WTC11 (cell line): ENCODE results near the gene ABHD13. TPM values are rescaled to one million over a fixed set of nuclear protein-coding genes. Genes with fewer than 3 reads are reported as not detected.

ENCODE experiments used
- ATAC-seq: fragments of 200-7000 bp; cut with Tn5 transposase; 2 replicates; pipeline ENCODE4 v1.10.0; 2021; ENCODE audit warnings: mild to moderate bottlenecking, moderate library complexity
- CTCF ChIA-PET: fragments of 300-600 bp; sonication (Branson Sonifier 250); formaldehyde crosslinking; loops from one replicate; lab custom pipeline; 2021; ENCODE audit warnings: antibody characterized with exemption; lab: Charles Lee
- POLR2A ChIA-PET: fragments of 350-600 bp; sonication (Branson Sonifier 250); formaldehyde crosslinking; loops from one replicate; lab custom pipeline; 2021; ENCODE audit warnings: antibody characterized with exemption; lab: Charles Lee
- DNase-seq: peaks from one replicate; pipeline ENCODE4 v3.0.0; 2021; ENCODE audit warnings: low spot score
- H3K27ac Mint-ChIP-seq: 2 replicates; pipeline ENCODE4 v1.8.0; 2021; ENCODE audit warnings: mixed read lengths
- H3K27me3 Mint-ChIP-seq: 2 replicates; pipeline ENCODE4 v1.8.0; 2021; ENCODE audit warnings: low read depth, mild to moderate bottlenecking, moderate library complexity, mixed read lengths
- H3K36me3 Mint-ChIP-seq: 2 replicates; pipeline ENCODE4 v1.8.0; 2021; ENCODE audit warnings: mixed read lengths
- H3K4me1 Mint-ChIP-seq: 2 replicates; pipeline ENCODE4 v1.8.0; 2022; ENCODE audit warnings: mixed read lengths
- H3K4me3 Mint-ChIP-seq: 2 replicates; pipeline ENCODE4 v1.8.0; 2021; ENCODE audit warnings: mild to moderate bottlenecking, moderate library complexity, mixed read lengths
- H3K9me3 Mint-ChIP-seq: 2 replicates; pipeline ENCODE4 v1.8.0; 2021; ENCODE audit warnings: mixed read lengths
- AFF4 ChIP-seq: sonication (generic); formaldehyde crosslinking; IDR thresholded peaks from 2 replicates; pipeline ENCODE4 v1.8.1; 2023; ENCODE audit warnings: mild to moderate bottlenecking, missing genetic modification reagents, borderline replicate concordance
- AR ChIP-seq: fragments of 250-450 bp; sonication (Bioruptor Pico); IDR thresholded peaks from 2 replicates; pipeline ENCODE4 v1.9.0; 2021; ENCODE audit warnings: mild to moderate bottlenecking
- ATF6 ChIP-seq: sonication (generic); formaldehyde crosslinking; IDR thresholded peaks from 2 replicates; pipeline ENCODE4 v1.8.1; 2023; ENCODE audit warnings: mild to moderate bottlenecking, missing genetic modification reagents
- E2F4 ChIP-seq: sonication (generic); formaldehyde crosslinking; IDR thresholded peaks from 2 replicates; pipeline ENCODE4 v1.8.1; 2022; ENCODE audit warnings: low read depth, mild to moderate bottlenecking, moderate library complexity, missing genetic modification reagents, borderline replicate concordance
- ETV6 ChIP-seq: sonication (generic); formaldehyde crosslinking; IDR thresholded peaks from 2 replicates; pipeline ENCODE4 v1.8.1; 2022; ENCODE audit warnings: mild to moderate bottlenecking, missing genetic modification reagents
- GABPB1 ChIP-seq: sonication (generic); formaldehyde crosslinking; IDR thresholded peaks from 2 replicates; pipeline ENCODE4 v1.8.1; 2023; ENCODE audit warnings: mild to moderate bottlenecking, missing genetic modification reagents
- HMGA2 ChIP-seq: fragments of 250-450 bp; sonication (Bioruptor Pico); IDR thresholded peaks from 2 replicates; pipeline ENCODE4 v1.4.0; 2021; ENCODE audit warnings: mild to moderate bottlenecking, moderate library complexity
- HMGXB4 ChIP-seq: sonication (generic); formaldehyde crosslinking; IDR thresholded peaks from 2 replicates; pipeline ENCODE4 v1.8.1; 2023; ENCODE audit warnings: mild to moderate bottlenecking, moderate library complexity, missing genetic modification reagents
- IRF1 ChIP-seq: sonication (generic); formaldehyde crosslinking; IDR thresholded peaks from 2 replicates; pipeline ENCODE4 v1.8.0; 2023; ENCODE audit warnings: missing genetic modification reagents
- IRF2 ChIP-seq: sonication (generic); formaldehyde crosslinking; IDR thresholded peaks from 2 replicates; pipeline ENCODE4 v1.8.0; 2022; ENCODE audit warnings: low read depth, missing genetic modification reagents, borderline replicate concordance
- MLX ChIP-seq: sonication (generic); formaldehyde crosslinking; IDR thresholded peaks from 2 replicates; pipeline ENCODE4 v1.8.1; 2023; ENCODE audit warnings: mild to moderate bottlenecking, missing genetic modification reagents, moderate library complexity
- NFE2L1 ChIP-seq: sonication (generic); formaldehyde crosslinking; IDR thresholded peaks from 2 replicates; pipeline ENCODE4 v1.8.1; 2023; ENCODE audit warnings: missing genetic modification reagents
- NR3C1 ChIP-seq: sonication (generic); formaldehyde crosslinking; conservative IDR thresholded peaks from 2 replicates; pipeline ENCODE4 v1.8.1; 2023; ENCODE audit warnings: low read depth, mild to moderate bottlenecking, missing genetic modification reagents
- OVOL2 ChIP-seq: fragments of 250-450 bp; sonication (Bioruptor Pico); IDR thresholded peaks from 2 replicates; pipeline ENCODE4 v1.9.0; 2021; ENCODE audit warnings: mild to moderate bottlenecking, borderline replicate concordance
- PRRX2 ChIP-seq: fragments of 250-450 bp; sonication (Bioruptor Pico); IDR thresholded peaks from 2 replicates; pipeline ENCODE4 v1.8.0; 2021; ENCODE audit warnings: mild to moderate bottlenecking
- RELA ChIP-seq: sonication (generic); formaldehyde crosslinking; IDR thresholded peaks from 2 replicates; pipeline ENCODE4 v1.8.1; 2022; ENCODE audit warnings: missing genetic modification reagents, mild to moderate bottlenecking, borderline replicate concordance
- RORB ChIP-seq: fragments of 250-450 bp; sonication (Bioruptor Pico); IDR thresholded peaks from 2 replicates; pipeline ENCODE4 v1.9.0; 2021; ENCODE audit warnings: mild to moderate bottlenecking
- SMAD3 ChIP-seq: sonication (generic); formaldehyde crosslinking; IDR thresholded peaks from 2 replicates; pipeline ENCODE4 v1.8.0; 2022; ENCODE audit warnings: missing genetic modification reagents, mild to moderate bottlenecking, borderline replicate concordance
- SOX15 ChIP-seq: fragments of 250-450 bp; sonication (Bioruptor Pico); IDR thresholded peaks from 2 replicates; pipeline ENCODE4 v1.9.0; 2021; ENCODE audit warnings: mild to moderate bottlenecking
- ZMAT4 ChIP-seq: fragments of 250-450 bp; sonication (Bioruptor Pico); IDR thresholded peaks from 2 replicates; pipeline ENCODE4 v1.9.0; 2021; ENCODE audit warnings: mild to moderate bottlenecking
- ZNF121 ChIP-seq: sonication (generic); formaldehyde crosslinking; IDR thresholded peaks from 2 replicates; pipeline ENCODE4 v1.8.0; 2023; ENCODE audit warnings: missing genetic modification reagents
- ZNF219 ChIP-seq: sonication (generic); formaldehyde crosslinking; IDR thresholded peaks from 2 replicates; pipeline ENCODE4 v1.8.0; 2023; ENCODE audit warnings: missing genetic modification reagents, mild to moderate bottlenecking, borderline replicate concordance
- ZNF263 ChIP-seq: sonication (generic); formaldehyde crosslinking; IDR thresholded peaks from 2 replicates; pipeline ENCODE4 v1.8.1; 2022; ENCODE audit warnings: low read depth, mild to moderate bottlenecking, moderate library complexity, missing genetic modification reagents
- ZNF317 ChIP-seq: sonication (generic); formaldehyde crosslinking; IDR thresholded peaks from 2 replicates; pipeline ENCODE4 v1.8.1; 2023; ENCODE audit warnings: low read depth, mild to moderate bottlenecking, moderate library complexity, missing genetic modification reagents, borderline replicate concordance
- total RNA-seq: library from RNA; stranded (reverse); gene quantifications from 3 replicates; pipeline ENCODE4 v1.2.3, GENCODE V29; 2021

The ABHD13 gene
- total RNA-seq, 1 experiment from 2014 or later = 5.4 TPM

- DNase-seq (no peak), ATAC-seq (no peak)
- ChIA-PET CTCF (no interaction called here), POLR2A (no interaction called here)
- Mint-ChIP-seq H3K36me3 (no peaks in the 10 kb centered on the region), H3K4me3 (no peak overlapping the region), H3K4me1 (no peaks in the 10 kb centered on the region), H3K9me3 (peaks cover 5% of the 10 kb centered on the region; the same call in 1 of the 2 replicates), H3K27ac (no peak overlapping the region), H3K27me3 (no peaks in the 10 kb centered on the region)
- TF ChIP-seq ETV6 = no peak
- no peak for TF ChIP-seq OVOL2 (CRISPR knock-in tag)
- TF ChIP-seq ZNF263 = no peak
- no peak for TF ChIP-seq MLX (CRISPR knock-in tag)
- no peak for TF ChIP-seq HMGA2 (CRISPR knock-in tag)
- no peak for TF ChIP-seq ATF6 (CRISPR knock-in tag)
- TF ChIP-seq HMGXB4 = no peak
- TF ChIP-seq SOX15 (CRISPR knock-in tag) = no peak
- no peak for TF ChIP-seq ZMAT4 (CRISPR knock-in tag)
- TF ChIP-seq NR3C1 = no peak
- no peak for TF ChIP-seq E2F4 (CRISPR knock-in tag)
- TF ChIP-seq IRF2 = no peak
- TF ChIP-seq PRRX2 = no peak
- TF ChIP-seq SMAD3 (CRISPR knock-in tag) = no peak
- TF ChIP-seq RORB (CRISPR knock-in tag) = no peak
- TF ChIP-seq ZNF121 (CRISPR knock-in tag) = no peak
- no peak for TF ChIP-seq ZNF317 (CRISPR knock-in tag)
- TF ChIP-seq AR (CRISPR knock-in tag) = no peak
These were observed 33.0 kb upstream of the ABHD13 start for GRCh38 chr13:108185223-108185622.

- DNase-seq = no peak
- H3K27me3 Mint-ChIP-seq = no peaks in the 10 kb centered on the region
- ATAC-seq = no peak
- H3K27ac Mint-ChIP-seq = no peak overlapping the region
- no peaks in the 10 kb centered on the region for H3K36me3 Mint-ChIP-seq
- POLR2A ChIA-PET = no interaction called here
- CTCF ChIA-PET = no interaction called here
- no peak overlapping the region for H3K4me3 Mint-ChIP-seq
- peaks cover 12% of the 10 kb centered on the region for H3K9me3 Mint-ChIP-seq
- no peaks in the 10 kb centered on the region for H3K4me1 Mint-ChIP-seq
- TF ChIP-seq GABPB1 (no peak), IRF1 (CRISPR knock-in tag) (no peak), NFE2L1 (CRISPR knock-in tag) (no peak), RELA (no peak), ETV6 (no peak), SMAD3 (CRISPR knock-in tag) (no peak), AFF4 (no peak), ZNF219 (CRISPR knock-in tag) (no peak)
These were observed 29.9 kb upstream of the ABHD13 start for GRCh38 chr13:108188260-108188659.
